GM12892 (cell line): ENCODE results near the gene PPIH.

ENCODE experiments used
- POLR2A ChIP-seq: IDR thresholded peaks from 2 replicates; pipeline ENCODE4 v1.6.1; 2011; ENCODE audit warnings: low read depth, low read length, control low read depth
- POLR2AphosphoS5 ChIP-seq: IDR thresholded peaks from 2 replicates; pipeline ENCODE4 v1.6.1; 2011; ENCODE audit warnings: low read depth, low read length, control low read depth
- TAF1 ChIP-seq: IDR thresholded peaks from 2 replicates; pipeline ENCODE4 v1.6.1; 2011; ENCODE audit warnings: low read depth, mild to moderate bottlenecking, control low read depth, low read length, borderline replicate concordance

GRCh38 chr1:42680055-42680454, 21.8 kb downstream of the PPIH start:
- TF ChIP-seq POLR2A (no peak), POLR2AphosphoS5 (no peak), TAF1 (no peak)
